AG10803 (cell line): ENCODE data around the gene EML3.

Source experiments
- DNase-seq: peaks from one replicate; pipeline ENCODE4 v3.0.0; 2010; ENCODE audit warnings: low read depth
- H3K4me3 ChIP-seq: 2 replicates; pipeline ENCODE4 v1.5.1; 2011; ENCODE audit warnings: mild to moderate bottlenecking, low read length, control low read depth
- TF ChIP-seq, protein P1 (sequence below): conservative IDR thresholded peaks from 2 replicates; pipeline ENCODE4 v1.5.1; 2011; ENCODE audit warnings: mild to moderate bottlenecking, low read length, control low read depth, inconsistent platforms

EML3 gene

DNA sequence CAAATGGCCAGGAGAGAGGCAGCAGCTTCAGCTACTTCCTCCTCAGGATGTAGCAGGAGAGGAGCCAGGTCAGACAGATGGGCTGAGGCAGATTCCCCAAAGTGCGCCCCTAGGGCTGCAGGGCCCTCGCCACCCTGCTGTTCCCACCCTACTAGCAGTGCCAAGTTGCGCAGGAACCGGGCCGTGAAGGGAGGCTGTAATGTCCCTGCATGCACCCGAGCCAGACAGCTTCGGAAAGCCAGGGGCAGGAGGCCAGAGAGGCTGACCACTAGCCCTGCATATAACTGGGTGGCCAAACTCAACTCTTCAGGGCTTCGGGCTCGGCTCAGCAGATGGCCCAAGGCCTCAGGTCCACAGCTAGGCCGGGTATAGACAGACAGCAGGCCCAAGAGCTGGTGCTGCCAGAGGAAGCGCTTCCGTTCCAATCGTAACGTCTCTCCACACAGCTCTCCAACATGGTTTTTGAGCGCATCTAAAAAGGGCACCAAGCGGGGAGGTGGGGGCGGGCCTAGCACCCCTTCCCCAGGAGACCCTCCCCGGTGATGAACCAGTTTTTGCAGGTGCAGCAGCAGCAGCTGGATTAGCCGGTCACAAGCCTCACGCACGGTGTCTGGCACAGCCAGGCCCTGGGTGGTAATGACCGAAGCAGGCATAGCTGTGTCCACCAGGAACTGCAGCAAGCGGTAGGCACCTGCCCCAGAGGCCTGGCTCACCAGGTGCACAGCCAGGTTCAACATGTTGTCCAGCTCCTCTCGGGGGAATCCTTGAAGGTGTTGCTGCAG, 35.8 kb upstream of the EML3 start:
- TF ChIP-seq, protein P1, sequence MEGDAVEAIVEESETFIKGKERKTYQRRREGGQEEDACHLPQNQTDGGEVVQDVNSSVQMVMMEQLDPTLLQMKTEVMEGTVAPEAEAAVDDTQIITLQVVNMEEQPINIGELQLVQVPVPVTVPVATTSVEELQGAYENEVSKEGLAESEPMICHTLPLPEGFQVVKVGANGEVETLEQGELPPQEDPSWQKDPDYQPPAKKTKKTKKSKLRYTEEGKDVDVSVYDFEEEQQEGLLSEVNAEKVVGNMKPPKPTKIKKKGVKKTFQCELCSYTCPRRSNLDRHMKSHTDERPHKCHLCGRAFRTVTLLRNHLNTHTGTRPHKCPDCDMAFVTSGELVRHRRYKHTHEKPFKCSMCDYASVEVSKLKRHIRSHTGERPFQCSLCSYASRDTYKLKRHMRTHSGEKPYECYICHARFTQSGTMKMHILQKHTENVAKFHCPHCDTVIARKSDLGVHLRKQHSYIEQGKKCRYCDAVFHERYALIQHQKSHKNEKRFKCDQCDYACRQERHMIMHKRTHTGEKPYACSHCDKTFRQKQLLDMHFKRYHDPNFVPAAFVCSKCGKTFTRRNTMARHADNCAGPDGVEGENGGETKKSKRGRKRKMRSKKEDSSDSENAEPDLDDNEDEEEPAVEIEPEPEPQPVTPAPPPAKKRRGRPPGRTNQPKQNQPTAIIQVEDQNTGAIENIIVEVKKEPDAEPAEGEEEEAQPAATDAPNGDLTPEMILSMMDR: no peak
- no peak overlapping the region for H3K4me3 ChIP-seq

DNA sequence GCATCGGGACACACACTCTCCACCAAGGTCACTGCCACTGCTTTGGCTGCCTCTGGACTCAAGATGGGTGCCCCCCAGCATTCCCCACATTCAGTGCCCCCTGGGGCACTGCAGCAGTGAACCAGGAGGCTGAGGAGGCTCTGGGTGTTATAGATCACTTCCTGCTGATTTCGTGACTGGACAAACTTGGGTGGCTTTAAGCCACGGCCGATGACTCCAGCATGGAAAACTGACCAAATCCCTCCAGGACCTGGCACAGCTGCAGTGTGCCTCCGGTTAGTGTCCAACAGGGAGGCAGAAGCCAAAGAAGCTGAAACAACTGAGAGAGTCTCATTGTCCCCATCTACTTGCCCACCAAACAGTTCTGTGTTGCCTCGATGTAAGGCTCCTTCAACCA, 35.0 kb upstream of the EML3 start:
- TF ChIP-seq, protein P1: no peak
- DNase-seq: no peak
- no peak overlapping the region for H3K4me3 ChIP-seq

More for the DNA sequence above, 35.8 kb upstream of the EML3 start:
- no peak for DNase-seq

DNA sequence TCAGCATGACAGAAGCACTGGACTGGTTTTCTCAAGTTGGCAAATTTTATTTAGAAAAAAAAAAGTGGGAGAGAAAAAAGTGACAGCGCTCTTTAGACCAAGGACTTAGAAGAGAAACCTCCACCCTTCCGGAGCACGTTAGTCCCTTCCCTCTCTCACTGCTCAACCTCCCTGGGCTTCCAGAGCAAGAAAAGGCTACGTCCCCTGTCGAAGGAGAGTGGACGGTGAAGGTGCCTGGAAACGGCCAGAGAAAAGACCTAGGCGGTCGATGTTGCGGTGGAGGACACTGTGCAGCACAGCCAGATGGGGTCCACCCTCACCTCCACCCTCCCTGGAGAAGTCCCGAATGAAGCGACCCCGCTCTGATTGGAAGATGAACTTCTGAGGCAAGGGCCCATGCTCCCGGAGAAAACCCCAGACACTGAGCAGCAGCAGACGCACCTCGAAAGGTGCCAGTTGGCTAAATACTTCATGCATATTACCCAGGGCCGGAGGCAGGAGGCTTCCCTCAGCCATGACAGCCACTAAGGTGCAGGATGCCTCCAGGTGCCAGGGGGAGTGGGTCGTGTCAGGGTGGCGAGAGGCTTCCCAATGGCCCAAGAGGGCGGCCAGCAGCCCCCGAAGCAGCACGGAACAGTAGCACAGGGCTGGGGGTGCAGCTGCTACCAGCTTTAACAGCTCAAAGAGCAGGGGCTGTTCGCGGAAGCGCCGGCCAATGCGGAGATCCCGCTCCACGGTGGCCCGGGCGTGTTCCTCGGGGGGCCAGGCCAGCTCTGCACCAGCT, 34.4 kb upstream of the EML3 start:
- peak overlapping the region; percentile 24; the same call in 1 of the 2 replicates for H3K4me3 ChIP-seq
- DNase-seq: no peak
- TF ChIP-seq, protein P1: no peak

DNA sequence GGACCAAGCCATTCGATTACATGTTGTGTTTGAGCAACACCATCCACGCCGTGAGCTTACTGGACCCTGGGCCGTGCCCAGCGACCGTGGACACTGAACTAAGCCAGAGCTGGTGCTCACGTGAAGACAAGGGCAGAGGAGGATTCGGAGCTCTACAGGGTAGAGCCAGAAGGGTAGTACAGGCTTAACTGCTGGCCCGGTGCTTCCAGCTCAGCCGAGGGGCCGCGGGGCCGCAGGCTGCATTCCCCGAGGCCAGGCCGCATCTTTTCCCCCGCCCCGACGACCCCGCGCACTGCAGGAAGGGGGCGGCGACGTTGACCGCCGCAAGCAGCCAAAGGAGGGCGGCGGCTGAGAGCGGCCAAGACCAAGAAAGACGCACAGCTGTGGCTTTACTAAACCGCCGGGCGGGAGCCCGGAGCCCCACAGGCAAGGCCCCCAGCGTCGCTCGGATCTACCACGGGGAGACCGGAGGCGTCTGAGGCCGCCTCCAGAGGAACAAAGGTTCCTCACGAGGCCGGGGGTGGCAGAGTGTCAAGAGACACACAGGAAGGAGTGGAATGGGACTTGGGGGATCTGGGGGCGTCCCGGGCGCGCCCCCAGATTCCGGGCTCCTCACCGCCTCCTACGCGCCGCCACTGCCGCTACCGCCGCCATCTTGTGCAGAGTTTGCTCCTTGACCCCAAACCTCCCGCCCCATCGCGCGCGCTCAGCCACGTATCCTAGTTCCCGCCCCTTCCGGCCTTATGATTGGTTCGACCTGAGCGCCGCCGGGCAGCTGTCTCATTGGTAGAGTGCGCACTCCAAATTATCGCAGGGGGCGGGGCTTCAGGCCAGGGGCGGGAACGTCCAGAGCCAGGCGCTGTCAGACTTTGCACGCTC, 33.6 kb upstream of the EML3 start, which contains the start of gene GANAB:
TSS of gene GANAB (minus strand) at position 668 of the 879 bp plus-strand sequence. CDS start at position 654, 14 bp downstream.
- peak within 1 kb of the TSS; percentile 75 for H3K4me3 ChIP-seq
- peak; percentile 97 for DNase-seq
- TF ChIP-seq, protein P1: no peak

DNA sequence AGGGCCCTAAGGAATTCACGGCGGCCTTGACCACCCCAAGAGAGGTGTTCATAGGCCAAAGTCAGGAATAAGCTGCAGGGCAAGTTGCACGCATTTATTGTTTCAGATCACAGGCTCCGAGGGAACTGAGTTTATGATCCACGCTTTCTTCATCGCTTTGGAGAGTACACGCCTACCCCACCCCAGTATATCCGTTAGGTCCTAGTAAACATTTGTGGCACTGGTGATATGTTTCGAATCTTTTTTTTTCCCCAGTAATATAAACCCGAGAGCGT, 33.0 kb upstream of the EML3 start:
- TF ChIP-seq, protein P1: no peak
- H3K4me3 ChIP-seq: peak overlapping the region; percentile 75
- DNase-seq: no peak

DNA sequence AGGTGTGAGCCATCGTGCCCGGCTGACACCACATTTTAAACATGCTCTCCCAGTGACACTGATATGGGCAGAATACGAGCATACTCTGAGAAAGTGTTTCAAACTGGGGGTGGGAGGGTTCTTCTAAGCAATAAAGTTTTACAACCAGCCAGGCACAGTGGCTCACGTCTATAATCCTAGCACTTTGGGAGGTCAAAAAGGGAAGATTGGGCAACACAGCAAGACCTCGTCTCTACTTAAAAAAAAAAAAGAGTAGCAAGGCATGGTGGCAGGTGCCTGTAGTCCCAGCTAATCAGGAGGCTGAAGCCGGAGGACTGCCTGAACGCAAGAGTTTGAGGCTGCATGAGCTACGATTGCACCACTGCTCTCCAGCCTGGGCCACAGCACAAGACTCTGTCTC, 31.6 kb upstream of the EML3 start:
- no peak for DNase-seq
- no peak overlapping the region for H3K4me3 ChIP-seq
- TF ChIP-seq, protein P1: no peak
